Measurements from ENCODE around the gene HTR4.
"Not testable (repeated sequence)": the region's sequence is repeated elsewhere in the genome, so short reads cannot be mapped to it uniquely, and the experiment has no call there.

HTR4 gene

GRCh38 chr5:148653836-148654781 is at the start of gene HTR4:
Gene HTR4 (minus strand): TSS chr5:148654527. CDS start chr5:148637014, 17,513 bp downstream.
- no peak for DNase-seq

- no peak for DNase-seq
These were observed 47.8 kb upstream of the HTR4 start for GRCh38 chr5:148702019-148702596.

GRCh38 chr5:148699028-148699427 is 44.7 kb upstream of the HTR4 start:
- DNase-seq = no peak

- no peak for DNase-seq
These were observed 43.5 kb upstream of the HTR4 start for GRCh38 chr5:148697809-148698196.

- DNase-seq = no peak
These were observed 43.0 kb upstream of the HTR4 start for GRCh38 chr5:148697180-148697808.

- DNase-seq = no peak
These were observed 42.1 kb upstream of the HTR4 start for GRCh38 chr5:148696187-148697036.

GRCh38 chr5:148690945-148691344 is 36.6 kb upstream of the HTR4 start:
- no peak for DNase-seq

- no peak for DNase-seq
These were observed 34.5 kb upstream of the HTR4 start for GRCh38 chr5:148688787-148689186.

GRCh38 chr5:148687871-148688270 is 33.5 kb upstream of the HTR4 start:
- DNase-seq = no peak

GRCh38 chr5:148687427-148687826 is 33.1 kb upstream of the HTR4 start:
- DNase-seq = no peak

GRCh38 chr5:148686660-148687059 is 32.3 kb upstream of the HTR4 start:
- no peak for DNase-seq

GRCh38 chr5:148685520-148686134 is 31.3 kb upstream of the HTR4 start:
- DNase-seq = no peak

- no peak for DNase-seq
These were observed 30.2 kb upstream of the HTR4 start for GRCh38 chr5:148684528-148684927.

GRCh38 chr5:148683651-148684050 is 29.3 kb upstream of the HTR4 start:
- DNase-seq = no peak

- no peak for DNase-seq
These were observed 28.0 kb upstream of the HTR4 start for GRCh38 chr5:148682058-148683026.

GRCh38 chr5:148681157-148682057 is 27.1 kb upstream of the HTR4 start:
- no peak for DNase-seq

- not testable (repeated sequence) for DNase-seq
These were observed 19.4 kb upstream of the HTR4 start for GRCh38 chr5:148673704-148674103.

- DNase-seq = no peak
These were observed 12.0 kb upstream of the HTR4 start for GRCh38 chr5:148666353-148666752.

- no peak for DNase-seq
These were observed 11.1 kb upstream of the HTR4 start for GRCh38 chr5:148665431-148665830.

- DNase-seq = no peak
These were observed 9.2 kb upstream of the HTR4 start for GRCh38 chr5:148663509-148663908.
